SH-SY5Y (cell line): ENCODE results near the gene SLC22A15.

ENCODE experiments used
- GATA2 ChIP-seq: IDR thresholded peaks from 2 replicates; pipeline ENCODE4 v1.6.1; 2011; ENCODE audit warnings: mild to moderate bottlenecking, low read depth, low read length
- GATA3 ChIP-seq: IDR thresholded peaks from 2 replicates; pipeline ENCODE4 v1.6.1; 2011; ENCODE audit warnings: low read depth, mild to moderate bottlenecking, low read length, moderate library complexity

The SLC22A15 gene

DNA sequence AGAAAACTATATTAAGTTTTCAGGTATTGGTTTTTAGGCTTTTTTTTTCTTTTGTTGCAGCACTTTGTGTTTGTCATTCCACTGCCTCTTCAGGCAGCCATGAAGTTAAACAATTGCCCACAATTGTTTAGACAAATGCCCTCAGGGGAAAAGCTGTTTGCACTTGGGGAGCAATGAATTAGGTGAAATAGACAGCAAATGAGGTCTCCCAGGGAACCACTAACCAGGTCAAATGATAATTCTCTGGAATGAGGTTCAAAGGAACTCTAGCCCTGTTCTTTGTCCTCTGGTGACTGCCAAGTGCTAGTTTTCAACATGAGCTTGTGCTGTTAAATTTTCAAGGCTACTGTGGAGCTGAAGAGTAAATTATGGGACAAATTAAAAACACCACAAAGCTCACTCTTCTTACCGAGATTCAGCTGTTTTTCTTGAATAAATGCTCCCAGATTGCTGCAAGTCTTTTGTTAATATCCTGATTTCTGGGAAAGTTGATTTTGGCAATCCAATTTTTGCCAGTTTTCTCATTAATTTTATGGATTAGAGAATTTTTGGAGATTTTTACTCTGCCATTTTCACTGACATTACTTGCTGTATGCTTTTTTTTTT, 119.8 kb downstream of the SLC22A15 start:
- TF ChIP-seq GATA2 (no peak), GATA3 (no peak)

DNA sequence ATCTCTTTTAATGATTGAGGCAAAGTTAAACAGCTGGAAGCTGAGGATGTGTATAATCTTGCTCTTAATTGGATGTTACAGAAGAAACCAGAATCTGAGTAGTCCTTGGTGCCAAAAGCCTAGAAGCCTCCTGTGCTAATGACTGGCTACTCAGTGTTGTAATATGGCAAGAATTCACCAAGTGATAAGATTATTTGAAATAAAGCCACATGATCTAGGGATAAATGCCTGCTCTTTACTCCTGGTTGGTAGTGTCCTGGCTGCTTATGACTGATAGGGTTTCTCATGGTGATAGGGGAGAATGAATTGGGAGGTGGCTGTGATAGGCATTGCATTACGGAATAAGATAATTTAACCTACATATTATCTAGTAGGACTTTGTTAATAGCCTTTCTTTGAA, 121.3 kb downstream of the SLC22A15 start:
- TF ChIP-seq GATA2: no peak
- TF ChIP-seq GATA3: no peak

DNA sequence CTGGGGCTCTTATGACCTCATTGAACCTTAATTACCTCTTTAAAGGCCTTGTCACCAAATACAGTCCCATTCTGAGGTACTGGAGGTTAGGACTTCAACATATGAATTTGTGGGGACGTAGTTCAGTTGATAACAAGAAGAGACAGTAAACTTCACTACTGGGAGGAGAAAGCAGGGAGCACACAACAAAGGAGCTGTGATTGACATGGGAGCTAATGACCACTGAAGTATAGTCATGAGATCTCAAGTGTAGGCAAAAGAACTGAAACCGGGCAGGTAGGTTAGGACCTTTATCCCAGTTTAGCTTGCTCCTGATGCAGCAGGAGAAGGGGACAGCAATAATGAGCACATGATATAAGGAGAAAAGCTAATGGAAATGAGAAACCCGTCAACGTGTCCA, 123.1 kb downstream of the SLC22A15 start:
- TF ChIP-seq GATA2 (no peak), GATA3 (no peak)

DNA sequence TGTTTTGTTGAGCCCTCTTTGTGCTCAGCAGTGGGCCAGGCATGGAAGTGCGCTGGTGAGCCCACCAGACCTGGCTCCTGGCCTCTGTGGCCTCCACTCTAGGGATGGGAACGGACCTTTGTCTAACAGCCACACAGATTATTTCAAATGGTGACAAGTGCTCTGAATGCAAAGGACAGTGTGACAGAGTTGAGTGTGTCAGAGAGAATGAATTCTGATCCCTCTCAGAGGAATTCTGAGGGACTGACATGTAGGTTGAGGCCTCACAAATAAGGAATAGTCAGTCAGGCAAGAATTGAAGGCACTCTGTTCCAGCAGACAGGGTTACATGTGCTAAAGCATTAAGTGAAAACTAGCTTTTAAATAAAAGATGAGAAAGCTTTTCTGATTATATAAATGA, 123.6 kb downstream of the SLC22A15 start:
- no peak for TF ChIP-seq GATA3
- TF ChIP-seq GATA2: no peak

DNA sequence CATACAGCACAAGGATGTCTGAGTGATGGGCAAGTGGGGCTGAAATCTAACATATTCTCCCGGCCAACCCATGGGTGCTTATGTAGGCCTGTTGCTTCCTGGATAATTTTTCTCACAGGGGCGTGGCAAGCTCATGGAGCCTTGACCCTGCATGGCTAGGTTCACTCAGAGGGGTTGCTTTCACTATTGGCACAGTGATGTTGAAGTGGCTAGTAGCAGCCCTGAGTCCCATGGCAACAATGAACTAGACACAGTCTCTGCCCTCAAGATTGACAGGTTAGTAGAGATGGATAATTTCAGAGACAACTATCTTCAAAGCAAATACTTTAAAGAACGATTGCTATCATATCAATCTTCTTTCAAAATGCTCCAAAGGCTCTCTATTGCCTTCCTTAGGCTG, 128.4 kb downstream of the SLC22A15 start:
- TF ChIP-seq GATA2: no peak

DNA sequence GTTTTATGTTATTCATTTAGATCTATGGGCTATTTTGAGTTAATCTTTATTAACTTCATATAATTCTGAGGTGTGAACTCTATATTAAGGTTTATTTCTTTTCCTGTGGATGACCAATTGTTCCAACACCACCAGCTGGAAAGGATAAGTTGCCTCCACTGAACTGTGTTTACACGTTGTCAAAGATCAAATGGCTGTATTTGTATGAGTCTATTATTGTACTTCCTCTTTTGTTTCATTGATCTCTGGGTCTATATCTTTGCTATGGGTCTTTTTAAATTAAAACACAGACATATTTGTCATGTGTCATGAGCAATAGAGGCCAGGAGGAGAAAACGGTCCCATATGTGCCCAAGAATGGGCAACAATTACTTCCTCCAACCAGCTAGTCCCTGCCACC, 129.7 kb downstream of the SLC22A15 start:
- TF ChIP-seq GATA2: no peak
- no peak for TF ChIP-seq GATA3

DNA sequence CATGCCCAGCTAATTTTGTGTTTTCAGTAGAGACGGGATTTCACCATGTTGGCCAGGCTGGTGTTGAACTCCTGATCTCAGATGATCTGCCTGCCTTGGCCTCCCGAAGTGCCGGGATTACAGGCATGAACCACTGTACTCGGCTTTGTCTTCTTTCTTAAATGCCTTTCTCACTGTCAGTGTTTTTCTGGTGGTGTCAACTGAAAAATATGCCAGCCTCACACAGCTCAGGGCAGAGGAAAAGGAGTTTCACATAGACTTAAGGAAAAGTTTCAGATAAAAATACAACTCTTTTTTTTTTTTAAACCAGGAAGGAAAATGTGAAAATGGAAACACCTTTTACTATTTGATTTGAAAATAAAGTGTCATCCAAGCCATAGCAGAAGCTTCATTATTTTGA, 130.3 kb downstream of the SLC22A15 start:
- TF ChIP-seq GATA2: no peak
- no peak for TF ChIP-seq GATA3

DNA sequence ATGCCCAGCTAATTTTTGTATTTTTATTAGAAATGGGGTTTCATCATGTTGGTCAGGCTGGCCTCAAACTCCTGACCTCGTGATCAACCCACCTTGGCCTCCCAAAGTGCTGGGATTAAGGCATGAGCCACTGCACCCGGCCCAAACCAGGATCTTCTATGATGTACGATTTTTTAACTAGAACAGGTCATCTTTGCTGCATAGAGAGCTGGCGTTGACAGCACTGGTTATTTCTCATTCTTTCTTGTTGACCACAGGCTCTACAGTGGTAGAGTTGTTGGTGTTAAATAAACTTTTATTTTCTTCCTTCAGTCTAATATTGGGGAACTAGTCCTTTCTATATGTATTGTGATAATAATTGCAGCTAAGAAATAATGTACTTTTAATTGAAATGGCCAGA, 131.1 kb downstream of the SLC22A15 start:
- no peak for TF ChIP-seq GATA3
- no peak for TF ChIP-seq GATA2

DNA sequence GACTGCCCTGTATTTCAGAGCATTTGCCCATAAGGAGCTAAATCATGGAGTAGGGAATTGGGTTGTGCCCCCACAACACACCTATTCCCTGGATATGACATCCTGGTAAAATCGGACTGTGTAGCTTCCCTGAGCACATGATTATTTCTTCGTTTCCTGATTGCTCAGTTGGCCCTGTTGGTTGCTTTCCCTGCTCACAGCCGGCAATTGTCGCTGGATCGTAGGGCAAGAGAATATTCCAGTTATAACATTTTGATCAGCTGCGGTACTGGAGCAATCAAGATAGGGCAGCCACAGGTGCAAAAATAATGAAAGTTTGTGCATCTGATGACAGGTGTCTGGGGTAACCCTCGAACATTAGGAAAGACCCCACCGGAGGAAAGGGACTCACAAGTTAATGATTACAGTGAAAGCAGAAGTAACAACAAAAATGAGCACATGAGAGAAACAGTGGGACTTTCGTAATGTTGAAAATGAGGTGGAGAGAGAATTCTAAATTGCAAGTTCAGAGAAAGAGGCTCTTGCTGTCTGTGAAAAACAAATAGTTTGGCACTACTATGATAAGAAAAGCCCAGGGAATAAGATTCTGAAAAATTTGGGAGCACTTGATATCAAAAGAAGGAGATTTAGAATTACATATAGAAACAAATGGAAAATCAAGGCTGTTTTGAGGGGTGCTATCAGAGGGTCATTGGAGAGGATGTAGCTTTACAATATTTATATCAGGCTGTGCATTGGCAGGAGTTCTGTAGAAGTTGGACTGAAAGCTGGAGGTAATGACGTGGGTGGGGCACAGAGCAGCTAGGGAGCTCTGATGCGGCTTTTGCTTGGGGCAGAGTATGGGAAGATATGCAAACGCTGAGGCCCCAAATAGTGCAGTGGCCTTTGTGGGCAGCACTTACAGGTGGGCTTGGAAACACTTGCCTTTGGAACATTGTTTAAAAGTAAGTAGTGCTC, 134.5 kb downstream of the SLC22A15 start, which contains the start of gene MAB21L3:
MAB21L3 (plus strand) TSS at position 833 of the 957 bp plus-strand sequence. CDS start 1,217 bp downstream, outside the sequence.
- TF ChIP-seq GATA3 (no peak), GATA2 (no peak)

DNA sequence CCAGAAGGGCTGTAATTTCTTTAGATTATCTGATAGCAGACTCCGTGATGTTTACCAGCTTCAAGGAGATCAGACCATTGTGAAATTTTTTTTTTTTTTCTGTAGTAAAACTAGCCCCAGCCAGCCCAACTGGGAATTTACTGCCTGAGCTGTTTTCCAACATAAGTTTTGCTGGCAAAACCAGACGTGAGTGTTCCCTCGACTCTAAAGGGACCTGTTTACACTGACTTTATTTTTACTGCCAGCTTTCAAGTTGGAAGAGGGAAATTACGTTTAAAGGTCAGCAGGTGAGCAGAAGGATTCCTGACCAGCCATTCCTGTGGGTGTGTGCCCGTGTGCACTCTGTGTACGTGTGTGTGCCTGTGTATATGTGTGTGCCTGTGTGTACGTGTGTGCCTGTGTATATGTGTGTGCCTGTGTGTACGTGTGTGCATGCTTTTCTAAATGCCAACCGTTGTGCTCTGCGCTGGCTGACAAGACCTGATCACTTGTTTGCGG, 135.3 kb downstream of the SLC22A15 start:
- no peak for TF ChIP-seq GATA3
- TF ChIP-seq GATA2: no peak

DNA sequence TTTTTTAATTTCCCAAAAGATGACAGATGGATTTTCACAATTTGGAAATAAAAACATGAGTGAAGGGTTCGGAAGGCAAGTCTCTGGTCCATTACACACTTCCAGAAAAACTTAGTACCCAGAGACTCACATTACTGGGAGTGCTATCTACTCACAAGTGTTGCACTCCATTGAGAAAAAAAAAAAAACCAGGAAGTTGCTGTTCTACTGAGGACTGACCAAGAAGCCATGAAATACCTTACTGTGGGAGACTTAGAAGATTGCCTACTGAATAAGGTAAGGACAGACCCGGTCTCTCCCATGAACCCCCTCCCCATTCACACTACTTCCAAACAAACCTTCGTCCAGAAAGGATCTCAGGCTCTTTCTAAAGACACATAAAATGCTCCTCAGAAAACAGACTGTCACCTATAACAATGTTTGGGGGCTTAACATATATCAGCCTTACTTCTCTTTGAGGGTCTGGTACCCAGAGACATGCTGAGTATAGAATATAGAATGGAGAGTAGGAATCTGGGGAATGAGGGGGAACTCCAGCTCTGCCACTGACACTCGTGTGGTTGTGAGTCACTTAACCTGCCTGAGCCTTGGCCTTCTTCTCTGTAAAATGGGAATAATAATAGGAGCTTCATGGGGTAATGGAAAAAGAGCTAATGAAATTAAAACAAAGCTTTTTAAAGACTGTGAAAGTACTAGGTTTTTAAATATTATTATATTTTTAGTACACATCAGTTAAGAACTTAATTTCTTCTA, 136.3 kb downstream of the SLC22A15 start:
- TF ChIP-seq GATA3 (no peak), GATA2 (no peak)

DNA sequence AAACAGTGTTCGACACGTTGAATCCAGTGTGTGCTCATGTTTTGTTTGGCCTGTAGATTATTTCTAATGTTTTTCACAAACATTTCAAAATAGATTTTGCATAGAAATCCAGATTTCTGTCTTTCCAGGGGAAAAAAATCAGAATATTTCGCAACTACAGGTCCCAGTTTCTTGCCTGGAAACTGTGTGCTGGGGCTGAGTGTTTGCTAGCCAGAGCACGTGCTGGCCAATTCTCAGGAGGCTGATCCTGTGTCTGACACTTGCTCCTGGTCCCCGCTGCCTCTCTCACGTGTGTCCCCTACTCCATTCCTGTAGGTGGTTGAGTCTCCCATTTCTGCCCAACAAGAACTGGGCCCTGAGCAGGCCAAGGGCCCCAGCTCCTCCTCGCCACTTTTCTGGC, 137.3 kb downstream of the SLC22A15 start:
- TF ChIP-seq GATA3: no peak
- no peak for TF ChIP-seq GATA2

DNA sequence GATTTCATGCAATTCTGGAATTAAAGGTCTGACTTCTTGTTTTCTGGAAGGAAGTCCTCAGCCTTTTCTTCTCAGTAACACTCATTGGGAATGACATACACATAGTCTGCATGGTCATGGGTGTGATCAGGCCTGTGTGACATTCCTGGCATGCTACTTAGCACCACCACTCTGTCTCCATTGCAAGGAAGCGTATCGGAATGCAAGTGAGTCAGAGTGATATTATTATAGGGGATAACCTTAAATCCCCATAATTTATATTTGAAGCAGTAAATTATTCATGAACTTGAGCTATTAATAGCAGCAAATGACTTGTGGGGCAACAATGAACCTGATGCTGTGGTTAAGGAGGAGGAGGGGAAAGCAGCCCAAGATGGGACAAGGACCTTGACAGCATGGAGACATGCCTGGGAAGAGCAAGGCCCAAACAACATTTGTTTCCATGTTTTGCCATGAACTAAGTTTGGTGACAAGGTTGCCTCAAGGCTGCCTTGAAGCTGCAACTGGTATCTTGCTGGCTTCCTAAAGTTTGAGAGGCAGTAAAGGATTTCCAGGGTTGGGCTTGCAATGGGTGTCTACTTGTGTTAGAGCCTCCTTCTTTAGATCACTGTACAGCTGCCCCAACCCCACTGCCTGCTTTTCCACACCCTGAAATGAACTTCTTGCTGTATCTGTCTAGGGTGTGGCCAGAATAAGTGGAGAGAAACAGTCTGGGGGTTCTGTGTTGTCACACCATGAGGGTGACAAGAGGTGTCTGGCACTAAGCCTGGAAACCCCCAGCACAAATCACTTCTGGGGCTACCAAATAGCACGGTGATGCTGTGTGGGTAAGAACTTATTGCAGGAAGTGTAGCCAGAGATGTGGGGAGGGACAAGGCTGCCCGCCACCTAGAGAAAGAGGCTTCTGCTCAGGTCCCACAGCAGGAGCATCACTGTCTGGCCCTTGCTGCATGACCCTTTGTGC, 139.4 kb downstream of the SLC22A15 start:
- TF ChIP-seq GATA3 (no peak), GATA2 (no peak)

DNA sequence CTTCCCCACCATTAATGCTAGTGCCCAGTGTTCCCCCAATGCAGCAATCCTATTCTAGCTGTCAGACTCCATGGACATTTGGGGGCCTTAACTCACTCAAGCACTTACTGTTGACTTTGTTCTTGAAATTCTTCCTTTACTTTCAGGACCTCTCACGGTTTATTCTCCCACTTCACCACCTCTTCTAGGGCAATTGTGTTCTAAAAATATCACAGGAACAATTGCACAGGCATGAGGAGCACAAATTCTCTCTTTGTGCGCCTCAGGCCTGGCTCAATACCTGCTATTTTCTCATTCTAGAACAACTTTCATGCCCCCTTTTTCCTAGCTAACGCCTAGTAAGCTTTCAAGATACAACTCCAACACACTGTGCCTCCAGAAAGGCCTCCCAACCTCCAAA, 142.2 kb downstream of the SLC22A15 start:
- no peak for TF ChIP-seq GATA2
